Activated naive CD8-positive, alpha-beta T cell treated with anti-CD3 and anti-CD28 coated beads, Interleukin-2, amount 50 U/mL, for 16 hours (primary cell): Measurements from ENCODE around the gene IGHMBP2.

Experiments used
- DNase-seq: peaks from one replicate; pipeline ENCODE4 v3.0.0-alpha.2; 2020; ENCODE audit warnings: low read depth, low spot score

IGHMBP2 gene

DNA sequence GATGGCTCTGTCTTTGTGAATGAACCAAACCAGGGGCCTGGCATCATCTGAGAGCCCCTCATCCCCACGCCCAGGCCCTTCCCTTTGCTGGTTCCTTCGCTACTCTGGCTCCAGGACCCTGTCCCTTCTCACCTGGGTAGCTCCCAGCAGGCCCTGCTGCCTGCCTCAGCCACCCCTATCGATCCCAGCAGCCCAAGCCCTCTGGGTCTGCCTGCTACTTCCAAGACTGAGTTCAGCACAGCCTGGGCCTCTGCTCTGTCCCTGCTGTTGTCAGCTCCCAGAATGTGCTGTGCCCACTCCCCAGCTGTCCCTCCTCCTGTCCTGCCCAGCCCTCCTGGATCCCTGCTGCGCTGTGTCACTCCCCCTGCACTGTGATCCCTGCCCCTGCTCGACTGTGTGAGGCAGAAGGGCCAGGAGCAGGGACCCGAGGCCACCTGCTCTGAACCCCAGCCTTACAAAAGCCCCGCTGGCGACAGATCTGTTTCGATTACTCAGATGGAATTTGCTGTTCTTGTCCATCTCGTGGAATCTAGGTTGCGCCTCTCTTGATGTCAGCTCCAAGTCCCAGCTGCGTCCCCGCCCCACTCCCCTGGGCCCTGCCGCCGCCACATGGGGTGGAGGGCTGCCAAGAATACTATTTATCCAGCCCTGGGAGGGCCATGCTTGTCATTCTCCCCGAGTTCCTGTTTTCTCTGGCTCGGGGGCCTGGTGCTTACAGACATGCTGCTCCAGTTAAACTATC is 13.0 kb upstream of the IGHMBP2 start:
- no peak for DNase-seq

- no peak for DNase-seq
These were observed 12.2 kb upstream of the IGHMBP2 start for GRCh38 chr11:68891351-68891948.

DNA sequence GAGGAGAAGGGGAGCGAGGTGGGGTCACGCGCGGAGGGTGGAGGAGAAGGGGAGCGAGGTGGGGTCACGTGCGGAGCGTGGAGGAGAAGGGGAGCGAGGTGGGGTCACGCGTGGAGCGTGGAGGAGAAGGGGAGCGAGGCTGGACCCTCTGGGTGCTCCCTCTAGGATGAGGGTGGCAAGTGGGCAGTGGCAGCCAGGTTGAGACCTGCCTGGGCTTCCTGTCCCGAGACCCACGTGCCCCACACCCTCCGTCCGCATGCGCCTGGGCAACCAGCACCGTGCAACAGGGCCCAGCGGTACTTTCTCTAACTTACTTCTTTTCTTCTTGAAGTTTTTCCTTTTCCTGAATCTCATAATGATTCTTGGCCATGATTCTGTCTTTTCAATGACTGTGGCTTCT is 11.1 kb upstream of the IGHMBP2 start:
- no peak for DNase-seq

DNA sequence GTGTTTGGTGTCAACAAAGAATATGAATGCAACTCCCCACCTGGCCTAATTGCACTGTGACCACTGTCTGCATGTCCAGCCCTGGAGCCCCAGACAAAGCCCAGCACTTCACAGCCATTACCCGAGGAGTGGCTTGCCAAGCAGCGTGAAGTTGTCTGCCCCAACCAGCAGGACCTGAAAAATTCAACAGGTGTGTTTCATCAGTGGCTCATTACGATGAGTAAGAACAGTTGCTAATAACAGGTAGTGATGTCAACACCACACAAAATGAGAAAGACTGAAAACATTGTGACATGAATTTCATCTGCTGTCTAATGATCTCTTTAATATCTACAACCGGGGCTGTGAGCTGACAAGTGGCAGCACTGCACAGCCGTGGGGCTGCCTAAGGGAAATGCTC is 10.4 kb upstream of the IGHMBP2 start:
- no peak for DNase-seq

- DNase-seq: no peak
These were observed 7.3 kb upstream of the IGHMBP2 start for GRCh38 chr11:68896171-68896959.

- DNase-seq: no peak
These were observed 6.2 kb upstream of the IGHMBP2 start for GRCh38 chr11:68897441-68897840.

- no peak for DNase-seq
These were observed 2.8 kb upstream of the IGHMBP2 start for GRCh38 chr11:68900835-68901381.

GRCh38 chr11:68904248-68904847 is 657 bp downstream of the IGHMBP2 start:
- no peak for DNase-seq

DNA sequence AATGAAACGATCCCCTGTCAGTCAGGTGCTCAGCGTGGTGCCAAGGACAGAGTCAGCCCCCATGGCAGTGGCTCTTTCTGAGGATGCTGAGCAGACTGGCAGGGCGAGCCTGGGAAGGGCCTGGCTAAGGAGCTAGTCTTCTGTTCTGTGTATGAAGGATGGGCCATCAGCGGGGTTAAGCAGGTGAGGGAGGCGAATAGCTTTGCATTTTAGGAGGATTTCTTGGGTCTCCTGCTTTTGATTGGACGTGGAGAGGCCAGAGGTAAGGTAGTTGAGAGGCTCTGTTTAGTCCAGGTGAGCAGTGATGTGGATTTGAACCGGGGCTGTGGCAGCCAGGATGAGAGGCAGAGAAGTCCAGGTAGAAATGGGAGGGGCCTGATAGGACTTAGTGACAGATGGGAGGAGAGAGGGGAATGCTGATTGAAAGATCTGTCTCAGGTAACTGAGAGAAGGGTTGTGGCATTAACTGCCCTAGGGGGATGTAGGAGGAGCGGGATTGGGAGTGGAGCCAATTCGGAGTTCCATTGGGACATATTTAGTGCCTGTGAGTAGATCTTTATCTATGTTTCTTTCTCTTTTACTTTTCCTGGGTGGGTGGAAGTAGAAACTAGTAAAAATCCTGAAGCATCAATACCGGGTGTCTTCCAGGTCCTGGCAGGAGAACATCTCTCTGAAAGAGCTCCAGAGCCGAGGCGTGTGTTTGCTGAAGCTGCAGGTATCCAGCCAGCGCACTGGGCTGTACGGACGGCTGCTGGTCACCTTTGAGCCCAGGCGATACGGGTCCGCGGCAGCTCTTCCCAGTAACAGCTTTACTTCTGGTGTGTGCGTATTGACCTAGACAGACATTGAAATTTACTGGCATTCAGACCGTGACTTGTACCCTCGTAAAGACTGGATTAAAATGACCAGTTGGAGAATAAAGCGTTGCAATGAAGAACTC is 2.0 kb downstream of the IGHMBP2 start:
- no peak for DNase-seq

GRCh38 chr11:68908273-68908672 is 4.6 kb downstream of the IGHMBP2 start:
- no peak for DNase-seq

DNA sequence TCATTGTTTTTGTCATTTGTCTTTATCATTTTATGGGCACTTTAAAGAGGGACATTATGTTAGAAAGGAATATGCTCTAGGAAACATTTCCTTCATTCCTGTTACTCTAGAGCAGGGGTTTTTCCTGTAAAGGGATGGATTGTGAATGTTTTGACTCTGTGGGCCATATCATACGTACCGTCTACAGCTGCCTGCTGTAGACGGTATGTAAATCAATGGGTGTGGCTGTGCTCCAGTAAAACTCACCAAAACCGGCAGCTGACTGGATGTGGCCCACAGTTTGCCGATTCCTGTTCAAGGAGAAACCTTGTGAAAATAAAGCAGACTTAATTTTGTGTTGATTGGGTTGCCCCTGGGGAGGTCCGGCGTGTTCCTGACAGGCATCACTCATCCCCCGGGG is 7.3 kb downstream of the IGHMBP2 start:
- DNase-seq: no peak

- no peak for DNase-seq
These were observed 8.0 kb downstream of the IGHMBP2 start for GRCh38 chr11:68911731-68912130.

DNA sequence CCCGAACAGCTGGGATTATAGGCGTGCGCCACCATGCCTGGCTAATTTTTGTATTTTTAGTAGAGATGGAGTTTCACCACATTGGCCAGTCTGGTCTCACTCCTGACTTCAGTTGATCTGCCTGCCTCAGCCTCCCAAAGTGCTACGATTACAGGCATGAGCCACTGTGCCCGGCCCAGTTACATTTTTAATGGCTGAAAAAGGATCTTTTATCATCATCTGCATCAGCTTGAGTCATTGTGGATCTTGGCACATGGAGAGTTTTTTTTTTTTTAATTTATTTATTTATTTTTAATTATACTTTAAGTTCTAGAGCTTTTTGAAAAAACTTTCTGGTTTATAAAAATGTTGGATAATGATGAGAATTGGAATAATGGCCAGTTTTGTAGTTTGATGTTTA is 8.6 kb downstream of the IGHMBP2 start:
- no peak for DNase-seq

GRCh38 chr11:68913188-68913587 is 9.5 kb downstream of the IGHMBP2 start:
- no peak for DNase-seq

DNA sequence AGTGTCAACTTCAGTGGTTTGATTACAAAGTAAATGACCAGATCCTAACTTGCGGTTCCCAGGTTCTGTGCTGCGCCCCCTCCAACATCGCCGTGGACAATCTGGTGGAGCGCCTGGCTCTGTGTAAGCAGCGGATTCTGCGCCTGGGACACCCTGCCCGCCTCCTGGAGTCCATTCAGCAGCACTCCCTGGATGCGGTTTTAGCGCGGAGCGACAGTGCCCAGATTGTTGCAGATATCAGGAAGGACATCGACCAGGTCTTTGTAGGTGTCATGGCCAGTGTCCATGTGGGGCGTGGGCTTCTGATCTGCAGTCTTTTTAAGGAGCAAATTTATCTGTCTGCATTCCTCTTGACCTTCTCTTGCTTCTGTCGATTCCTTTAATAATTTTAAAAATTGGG is 11.1 kb downstream of the IGHMBP2 start:
- DNase-seq: no peak

DNA sequence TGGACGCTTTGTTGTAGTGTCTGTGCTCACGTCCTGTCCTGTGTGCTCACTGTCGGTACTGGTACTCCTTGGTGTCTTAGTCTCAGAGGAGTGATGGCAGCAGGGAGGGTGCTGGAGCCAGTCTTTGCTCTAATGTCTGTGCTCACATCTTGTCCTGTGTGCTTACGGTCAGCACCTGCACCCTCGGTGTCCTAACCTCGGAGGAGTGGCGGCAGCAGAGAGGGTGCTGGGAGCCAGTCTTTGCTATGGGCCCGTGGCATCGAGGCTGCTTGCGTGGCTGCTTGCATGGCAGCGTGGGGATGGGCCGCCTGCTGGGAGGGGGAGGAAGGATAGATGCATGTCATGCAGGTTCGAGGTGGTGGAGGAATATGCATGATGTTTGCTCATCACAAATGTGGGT is 12.7 kb downstream of the IGHMBP2 start:
- no peak for DNase-seq

GRCh38 chr11:68923614-68924013 is 19.9 kb downstream of the IGHMBP2 start:
- no peak for DNase-seq

DNA sequence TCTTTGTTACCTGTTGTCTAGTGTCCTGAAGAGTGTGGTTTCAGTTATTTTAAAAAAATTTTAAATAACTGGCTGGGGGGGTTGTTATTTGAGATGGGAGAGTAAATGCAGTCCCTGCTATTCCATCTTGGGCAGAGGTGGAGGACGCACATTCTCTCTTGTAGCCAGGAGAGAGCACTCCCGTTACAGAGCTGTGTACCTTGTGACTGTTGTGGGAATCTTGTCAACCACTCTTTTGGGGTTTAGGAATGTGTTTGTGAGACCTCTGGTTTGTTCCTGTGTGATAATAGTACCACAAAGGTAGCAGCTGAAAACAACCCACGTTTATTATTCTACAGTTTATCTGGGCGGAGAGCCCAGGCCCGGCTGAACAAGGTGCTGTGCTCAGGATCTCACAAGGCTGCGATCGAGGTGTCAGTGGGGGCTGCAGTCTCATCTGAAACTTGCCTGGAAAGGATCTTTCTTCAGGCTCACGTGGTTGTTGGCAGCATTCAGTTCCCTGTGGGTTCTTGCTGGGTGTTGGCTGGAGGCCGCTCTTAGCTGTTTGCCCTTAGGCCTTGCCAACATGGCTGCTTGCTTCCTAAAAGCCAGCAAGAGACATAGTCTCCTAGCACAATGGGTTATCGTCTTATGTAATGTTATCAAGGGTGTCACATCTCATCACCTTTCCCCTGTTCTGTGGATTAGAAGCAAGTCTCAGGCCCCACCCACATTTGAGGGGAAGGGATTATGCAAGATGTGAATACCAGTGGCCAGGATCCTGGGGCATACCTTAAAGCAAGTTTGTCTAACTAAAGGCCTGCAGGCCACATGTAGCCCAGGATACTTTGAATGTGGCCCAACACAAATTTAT is 20.6 kb downstream of the IGHMBP2 start:
- DNase-seq: no peak

DNA sequence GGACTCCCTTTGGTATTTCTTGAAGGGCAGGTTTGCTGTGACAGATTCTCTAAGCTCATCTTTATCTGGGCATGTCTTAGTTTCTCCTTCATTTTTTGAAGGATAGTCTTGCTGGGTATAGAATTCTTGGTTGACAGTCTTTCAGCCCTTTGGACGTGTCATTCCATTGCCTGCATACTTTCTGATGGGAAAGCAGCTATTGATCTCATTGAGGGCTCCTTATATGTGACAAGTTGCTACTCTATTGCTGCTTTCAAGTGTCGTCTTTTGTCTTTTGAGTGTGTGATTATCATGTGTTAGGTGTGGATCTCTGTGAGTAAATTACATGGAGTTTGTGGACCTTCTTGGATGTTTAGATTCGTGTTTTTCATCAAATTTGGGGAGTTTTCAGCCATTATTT is 21.9 kb downstream of the IGHMBP2 start:
- no peak for DNase-seq
